Measurements from ENCODE around the gene CLIC5. TPM values are rescaled to one million over a fixed set of nuclear protein-coding genes. Genes with fewer than 3 reads are reported as not detected.
A peak's percentile ranks its signal among the peaks of the same experiment; 100 is the strongest.

Gene CLIC5
- total RNA-seq, 4 donors from 2014 or later: 0.56 to 1.3 (median 1.2) TPM

DNA sequence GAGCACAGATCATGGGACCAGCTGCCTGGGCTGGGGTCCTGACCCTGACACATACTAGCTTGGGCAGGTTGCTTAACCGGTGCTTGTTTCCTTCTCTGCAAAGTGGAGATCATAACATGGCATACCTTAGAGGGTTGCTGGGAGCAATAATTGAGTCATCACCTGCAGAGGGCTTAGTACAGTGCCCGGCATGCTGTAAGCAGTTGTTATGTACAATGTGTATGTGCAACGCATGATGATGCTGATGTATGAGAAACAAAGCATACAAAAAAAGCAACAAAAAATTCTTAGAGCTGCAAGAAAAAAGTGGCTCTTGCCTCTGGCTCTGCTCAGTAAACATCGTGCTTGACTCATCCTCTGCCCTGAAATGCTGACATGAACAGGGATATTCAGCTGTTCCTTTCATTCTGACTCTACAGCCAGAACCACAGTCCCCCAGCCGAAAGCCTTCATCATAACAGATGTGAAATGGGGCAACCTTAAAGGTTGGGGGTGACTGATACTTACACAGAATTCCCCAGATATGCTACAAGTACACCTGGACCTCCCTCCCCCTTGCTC lies 91.7 kb downstream of the CLIC5 start:
- WGBS, 2 donors: 29 to 34% methylated on average over 5 of the region's 5 CpGs
- intact Hi-C loops (cut with DNase I): no loop called here
- no peak overlapping the region for H3K27ac ChIP-seq
- H3K4me1 ChIP-seq: peaks cover 0 to 4% (median 4%) of the 10 kb centered on the region in 3 donors
- H3K4me3 ChIP-seq: no peak overlapping the region
- DNase-seq: no peak
- no peaks in the 10 kb centered on the region for H3K9me3 ChIP-seq
- TF ChIP-seq POLR2A (IDR thresholded peaks at IDR 0.05): no peak
- TF ChIP-seq, protein P1, sequence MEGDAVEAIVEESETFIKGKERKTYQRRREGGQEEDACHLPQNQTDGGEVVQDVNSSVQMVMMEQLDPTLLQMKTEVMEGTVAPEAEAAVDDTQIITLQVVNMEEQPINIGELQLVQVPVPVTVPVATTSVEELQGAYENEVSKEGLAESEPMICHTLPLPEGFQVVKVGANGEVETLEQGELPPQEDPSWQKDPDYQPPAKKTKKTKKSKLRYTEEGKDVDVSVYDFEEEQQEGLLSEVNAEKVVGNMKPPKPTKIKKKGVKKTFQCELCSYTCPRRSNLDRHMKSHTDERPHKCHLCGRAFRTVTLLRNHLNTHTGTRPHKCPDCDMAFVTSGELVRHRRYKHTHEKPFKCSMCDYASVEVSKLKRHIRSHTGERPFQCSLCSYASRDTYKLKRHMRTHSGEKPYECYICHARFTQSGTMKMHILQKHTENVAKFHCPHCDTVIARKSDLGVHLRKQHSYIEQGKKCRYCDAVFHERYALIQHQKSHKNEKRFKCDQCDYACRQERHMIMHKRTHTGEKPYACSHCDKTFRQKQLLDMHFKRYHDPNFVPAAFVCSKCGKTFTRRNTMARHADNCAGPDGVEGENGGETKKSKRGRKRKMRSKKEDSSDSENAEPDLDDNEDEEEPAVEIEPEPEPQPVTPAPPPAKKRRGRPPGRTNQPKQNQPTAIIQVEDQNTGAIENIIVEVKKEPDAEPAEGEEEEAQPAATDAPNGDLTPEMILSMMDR (IDR thresholded peaks at IDR 0.05): no peak
- H3K36me3 ChIP-seq: no peaks in the 10 kb centered on the region
- no peaks in the 10 kb centered on the region for H3K27me3 ChIP-seq

DNA sequence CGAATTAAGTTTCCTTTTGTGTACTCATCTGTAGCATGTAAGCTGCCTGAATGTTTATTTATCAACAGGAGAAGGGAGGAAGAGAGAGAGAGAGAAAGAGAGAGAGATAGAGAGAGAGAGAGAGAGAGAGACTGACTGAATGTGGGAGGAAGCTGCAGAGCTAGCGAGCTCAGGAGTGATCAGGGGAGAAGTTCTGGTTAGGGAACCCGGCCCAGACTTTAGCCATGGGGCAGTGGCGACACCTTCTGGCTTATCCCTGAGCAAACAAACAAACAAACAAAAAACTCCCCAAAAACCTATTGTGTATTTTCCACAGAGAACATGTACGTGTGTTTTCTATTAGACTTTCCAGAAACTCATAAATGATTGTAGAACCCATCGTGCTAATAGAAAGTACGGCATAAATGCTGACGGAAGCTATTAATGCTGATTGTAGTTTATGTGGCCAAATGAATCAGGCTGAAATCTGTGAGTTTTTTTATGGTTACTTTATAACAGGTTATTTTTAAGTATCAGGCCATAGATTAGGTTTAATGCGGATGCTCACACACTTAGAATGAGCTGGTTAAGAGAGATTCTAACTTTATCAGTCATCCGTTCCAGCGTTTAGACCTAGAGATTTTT lies 92.8 kb downstream of the CLIC5 start:
- Histone ChIP-seq H3K36me3 (no peaks in the 10 kb centered on the region), H3K9me3 (no peaks in the 10 kb centered on the region), H3K27ac (no peak overlapping the region), H3K27me3 (no peaks in the 10 kb centered on the region), H3K4me1 (peaks cover 0 to 4% (median 4%) of the 10 kb centered on the region in 3 donors), H3K4me3 (no peak overlapping the region)
- 29 to 38% methylated on average over 11 of the region's 11 CpGs for WGBS, 2 donors
- no peak for TF ChIP-seq POLR2A (IDR thresholded peaks at IDR 0.05)
- TF ChIP-seq, protein P1 (IDR thresholded peaks at IDR 0.05): peak; percentile 38 to 67 (median 54)
- DNase-seq: no peak
- intact Hi-C loops (cut with DNase I): no loop called here

DNA sequence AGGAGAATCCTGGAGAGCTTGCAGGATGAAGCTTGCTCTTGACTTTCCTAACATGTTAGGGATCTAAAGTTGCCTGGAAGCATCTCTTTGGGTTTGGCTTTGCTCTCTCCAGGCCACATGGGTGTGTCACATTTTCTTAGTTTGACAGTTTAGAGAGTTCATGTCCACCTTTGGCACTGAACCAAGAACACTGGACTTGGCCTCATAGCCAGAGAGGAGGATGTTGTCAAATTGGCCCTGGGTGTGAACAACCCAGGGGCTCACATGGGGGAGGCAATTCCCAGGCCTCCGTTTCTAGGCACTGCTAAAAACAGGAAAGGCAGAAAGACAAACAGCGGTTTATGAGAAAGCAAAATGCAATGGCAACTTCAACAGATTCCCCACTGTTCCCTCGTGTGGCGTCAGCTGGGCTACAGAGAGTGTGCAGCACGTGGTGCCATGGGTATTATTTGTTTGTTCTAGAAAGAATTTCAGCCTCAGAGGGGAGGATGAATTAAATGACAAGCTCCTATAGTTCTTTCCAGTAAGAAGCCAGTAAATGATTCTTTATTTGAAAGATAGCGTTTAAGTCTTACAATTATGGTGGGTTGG lies 93.9 kb downstream of the CLIC5 start:
- no peaks in the 10 kb centered on the region for H3K36me3 ChIP-seq
- 67 to 71% methylated on average over 6 of the region's 6 CpGs for WGBS, 2 donors
- DNase-seq: no peak
- no peak overlapping the region for H3K27ac ChIP-seq
- TF ChIP-seq POLR2A (IDR thresholded peaks at IDR 0.05): no peak
- TF ChIP-seq, protein P1 (IDR thresholded peaks at IDR 0.05): no peak
- intact Hi-C loops (cut with DNase I): no loop called here
- H3K4me1 ChIP-seq: peaks cover 0 to 4% (median 4%) of the 10 kb centered on the region in 3 donors
- no peaks in the 10 kb centered on the region for H3K9me3 ChIP-seq
- no peak overlapping the region for H3K4me3 ChIP-seq
- H3K27me3 ChIP-seq: no peaks in the 10 kb centered on the region

DNA sequence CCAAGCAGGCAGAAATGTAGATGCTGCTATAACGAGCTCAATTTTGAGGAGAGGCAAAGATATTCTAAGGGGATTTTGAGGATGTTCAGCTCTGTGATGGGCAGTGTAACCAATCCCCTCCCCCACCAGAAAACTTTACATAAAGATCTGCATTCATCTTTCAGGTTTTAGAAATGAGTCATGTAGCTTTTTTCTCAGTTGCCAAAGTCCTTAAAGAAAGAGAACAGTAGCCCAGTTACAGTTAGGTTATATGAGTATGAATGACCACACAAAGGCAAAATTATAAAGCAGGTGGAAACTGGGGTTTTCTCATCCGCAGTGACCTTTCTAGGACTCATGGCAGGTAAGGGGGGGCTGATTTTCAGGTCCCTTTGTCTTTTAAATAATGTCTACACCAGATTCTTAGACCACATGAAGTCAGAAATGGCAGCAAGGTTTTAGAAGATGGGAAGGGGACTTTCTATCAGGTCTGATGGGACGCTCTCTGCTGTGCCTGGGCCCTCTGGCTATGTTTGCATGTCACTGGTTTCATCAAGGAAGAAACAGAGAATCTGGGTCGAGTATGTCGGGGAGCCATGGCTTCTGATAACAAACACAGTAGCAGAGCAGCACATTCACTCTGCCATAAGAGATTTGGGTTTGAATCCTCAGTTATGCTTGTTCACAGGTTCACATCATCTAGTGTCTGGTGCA lies 94.7 kb downstream of the CLIC5 start:
- intact Hi-C loops (cut with DNase I): no loop called here
- 63 to 82% methylated on average over 5 of the region's 5 CpGs for WGBS, 2 donors
- Histone ChIP-seq H3K27ac (no peak overlapping the region), H3K4me1 (peaks cover 0 to 4% (median 4%) of the 10 kb centered on the region in 3 donors), H3K9me3 (no peaks in the 10 kb centered on the region), H3K27me3 (no peaks in the 10 kb centered on the region), H3K36me3 (no peaks in the 10 kb centered on the region), H3K4me3 (no peak overlapping the region)
- TF ChIP-seq POLR2A (IDR thresholded peaks at IDR 0.05): no peak
- TF ChIP-seq, protein P1 (IDR thresholded peaks at IDR 0.05): no peak
- DNase-seq: no peak

DNA sequence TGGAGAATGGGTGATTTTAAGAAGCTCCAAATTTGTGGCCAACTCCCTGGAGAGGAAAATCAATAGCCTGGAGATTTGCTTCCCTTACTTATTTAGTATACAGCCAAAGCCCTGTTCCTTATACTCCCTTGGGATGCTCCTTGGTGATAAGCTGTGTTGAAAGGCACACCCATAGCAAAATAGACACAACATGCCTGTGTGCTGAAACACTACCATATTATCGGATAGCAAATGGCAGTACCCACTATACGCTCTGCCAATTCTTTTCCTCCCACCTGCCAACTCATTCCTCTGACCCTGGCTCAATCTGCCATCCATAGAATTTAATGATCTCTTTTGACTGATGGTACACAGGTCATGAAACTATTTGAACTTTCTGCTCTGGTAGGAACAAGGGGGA lies 98.2 kb downstream of the CLIC5 start:
- Histone ChIP-seq H3K27me3 (no peaks in the 10 kb centered on the region), H3K4me1 (peaks cover 0 to 4% (median 0%) of the 10 kb centered on the region in 3 donors), H3K9me3 (no peaks in the 10 kb centered on the region), H3K36me3 (no peaks in the 10 kb centered on the region), H3K27ac (no peak overlapping the region), H3K4me3 (no peak overlapping the region)
- no peak for TF ChIP-seq POLR2A (IDR thresholded peaks at IDR 0.05)
- TF ChIP-seq, protein P1 (IDR thresholded peaks at IDR 0.05): no peak
- no peak for DNase-seq
- intact Hi-C loops (cut with DNase I): no loop called here
- WGBS, 2 donors: 92 to 100% methylated on average over 2 of the region's 2 CpGs

All from esophagus squamous epithelium (tissue), 5 donors.